GM12878 (cell line): Measurements from ENCODE around the gene RIN2.

Experiments
- CTCF ChIP-seq, 3 experiments: IDR thresholded peaks in 2 of 3; conservative IDR thresholded peaks in 1 of 3; 2 replicates each; pipeline ENCODE4 v1.5.1; 2011; ENCODE audit warnings: low read depth in 3 of 3, low read length in 3 of 3, mild to moderate bottlenecking in 3 of 3, control low read depth in 2 of 3, moderate library complexity in 2 of 3, inconsistent platforms in 1 of 3, mixed read lengths in 1 of 3; ENCODE audit not compliant: control insufficient read depth in 2 of 3, insufficient read depth in 1 of 3; ENCODE audit errors: extremely low read depth in 1 of 3
- EGR1 ChIP-seq, 2 experiments: IDR thresholded peaks; 1 replicate in 1 of 2; 2 replicates in 1 of 2; pipeline ENCODE4 v1.6.1; 2011 to 2012; ENCODE audit warnings: low read depth in 2 of 2, low read length in 2 of 2, borderline replicate concordance in 1 of 2, mild to moderate bottlenecking in 1 of 2, moderate library complexity in 1 of 2
- FOS ChIP-seq: IDR thresholded peaks from 3 replicates; pipeline ENCODE4 v1.6.1; 2011; ENCODE audit warnings: borderline replicate concordance; ENCODE audit not compliant: insufficient read length; ENCODE audit errors: extremely low read depth
- GABPA ChIP-seq: IDR thresholded peaks from 2 replicates; pipeline ENCODE4 v1.6.1; 2014; ENCODE audit warnings: antibody characterized with exemption, low read depth, mild to moderate bottlenecking, inconsistent platforms
- KDM1A ChIP-seq: fragments of 200-600 bp; sonication (generic); IDR thresholded peaks from 2 replicates; pipeline ENCODE4 v1.6.1; 2016; ENCODE audit warnings: borderline replicate concordance
- MYC ChIP-seq: IDR thresholded peaks from 2 replicates; pipeline ENCODE4 v1.6.1; 2011; ENCODE audit warnings: mild to moderate bottlenecking, low read length, moderate library complexity, inconsistent platforms; ENCODE audit not compliant: insufficient read depth, insufficient replicate concordance, insufficient read length, severe bottlenecking
- PBX3 ChIP-seq: IDR thresholded peaks from 2 replicates; pipeline ENCODE4 v1.6.1; 2011; ENCODE audit warnings: mild to moderate bottlenecking, low read depth, low read length, moderate library complexity; ENCODE audit not compliant: insufficient replicate concordance
- POLR2AphosphoS5 ChIP-seq: IDR thresholded peaks from 2 replicates; pipeline ENCODE4 v1.6.1; 2011; ENCODE audit warnings: mild to moderate bottlenecking, low read length, inconsistent platforms
- RAD51 ChIP-seq: fragments of 450-650 bp; IDR thresholded peaks from 2 replicates; pipeline ENCODE4 v1.6.1; 2016; ENCODE audit warnings: moderate library complexity, mild to moderate bottlenecking, inconsistent platforms
- TF ChIP-seq, protein P1 (sequence below): IDR thresholded peaks from 2 replicates; pipeline ENCODE4 v1.6.1; 2012; ENCODE audit warnings: low read depth, low read length, improper control_type of control experiment

DNA sequence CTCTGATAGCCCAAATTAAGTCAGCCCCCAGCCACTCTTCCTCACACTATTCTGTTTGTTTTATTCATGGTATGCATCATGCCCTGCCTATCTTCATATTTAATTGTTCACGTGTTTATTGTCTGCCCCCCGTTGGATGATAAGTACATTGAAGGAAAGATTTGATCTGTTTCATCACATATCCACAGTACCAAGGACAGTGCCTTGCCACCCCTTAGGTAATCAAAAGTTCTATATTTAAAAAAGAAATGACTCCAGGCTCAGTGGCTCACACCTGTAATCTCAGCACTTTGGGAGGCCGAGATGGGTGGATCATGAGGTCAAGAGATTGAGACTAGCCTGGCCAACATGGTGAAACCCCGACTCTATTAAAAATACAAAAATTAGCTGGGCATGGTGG, 10.2 kb upstream of the RIN2 start:
- TF ChIP-seq CTCF (IDR thresholded peaks at IDR 0.05 in 2 of 3, conservative IDR thresholded peaks at IDR 0.05 in 1 of 3; ENCODE audit: control insufficient read depth in 2 of 3, extremely low read depth in 1 of 3, insufficient read depth in 1 of 3, low read depth in 3 of 3, low read length in 3 of 3) (no peak), KDM1A (no peak), POLR2AphosphoS5 (no peak), PBX3 (no peak), GABPA (no peak), EGR1 (IDR thresholded peaks at IDR 0.05; ENCODE audit: borderline replicate concordance in 1 of 2, low read depth in 2 of 2, low read length in 2 of 2) (no peak), MYC (no peak), FOS (no peak), RAD51 (no peak)
- TF ChIP-seq, protein P1, sequence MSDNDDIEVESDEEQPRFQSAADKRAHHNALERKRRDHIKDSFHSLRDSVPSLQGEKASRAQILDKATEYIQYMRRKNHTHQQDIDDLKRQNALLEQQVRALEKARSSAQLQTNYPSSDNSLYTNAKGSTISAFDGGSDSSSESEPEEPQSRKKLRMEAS: no peak
